ENCODE results near the gene HOXA9. TPM values are rescaled to one million over a fixed set of nuclear protein-coding genes. Genes with fewer than 3 reads are reported as not detected.

HOXA9 gene
- total RNA-seq, 2 experiments from 2014 or later = not detected

DNA sequence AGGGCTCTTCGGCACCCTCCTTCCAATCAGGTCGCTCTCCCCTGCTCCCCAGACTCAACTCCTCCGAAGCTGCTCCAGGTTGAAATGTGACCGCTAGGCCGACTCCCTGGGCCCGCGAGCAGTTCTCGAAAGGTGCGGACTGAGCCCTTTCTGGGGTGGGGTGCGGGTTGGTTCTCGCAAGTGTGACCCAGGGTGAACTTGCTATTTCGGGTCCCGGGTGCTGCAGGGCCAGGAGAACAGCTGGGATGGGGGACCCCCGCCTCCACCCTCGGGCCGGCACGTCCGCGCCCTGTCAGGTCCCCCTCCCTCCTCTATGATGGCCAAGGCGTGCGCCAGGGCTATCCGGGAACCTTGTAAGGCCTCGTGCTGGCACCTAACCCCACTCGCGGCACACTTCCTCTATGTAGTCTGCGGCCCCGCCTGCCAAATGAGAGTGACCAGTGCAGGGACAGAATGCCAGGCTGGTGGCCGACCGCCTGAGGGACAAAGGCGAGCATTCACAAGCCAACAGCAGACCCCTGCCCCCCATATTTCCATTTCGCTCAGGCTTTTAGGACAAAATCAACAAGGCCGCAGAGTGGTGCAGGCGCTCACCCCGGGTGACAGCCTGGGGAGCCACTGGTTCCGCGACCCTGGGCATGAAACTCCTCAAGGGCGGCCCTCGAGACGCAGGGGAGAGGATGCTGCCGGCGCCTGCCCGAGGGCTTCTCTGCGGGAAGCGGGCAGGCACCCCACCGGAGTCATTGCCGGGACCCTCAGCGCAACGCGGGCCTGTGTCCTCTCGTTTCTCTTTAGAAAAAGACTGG, 48.3 kb upstream of the HOXA9 start:
- ChIA-PET CTCF (ENCODE audit: unreplicated experiment) (no interaction called here), POLR2A (no interaction called here)
- no peak overlapping the region for H3K27ac ChIP-seq (ENCODE audit: low read depth, low read length, poor library complexity, severe bottlenecking)
- no peaks in the 10 kb centered on the region for H3K9me3 ChIP-seq (ENCODE audit: low read length)
- no peak overlapping the region for H2AFZ ChIP-seq (ENCODE audit: low read length)
- H3K36me3 ChIP-seq (ENCODE audit: insufficient read depth, low read length) = no peaks in the 10 kb centered on the region
- H3K4me1 ChIP-seq (ENCODE audit: insufficient read depth, low read length, poor library complexity, severe bottlenecking) = no peaks in the 10 kb centered on the region
- no peaks in the 10 kb centered on the region for H4K20me1 ChIP-seq (ENCODE audit: insufficient read depth, low read length)
- no TSS peak for BruUV-seq (replicated peaks)
- no peaks in the 10 kb centered on the region for H3K9me2 ChIP-seq (ENCODE audit: insufficient read depth, low read length)
- no peak overlapping the region for H3K4me3 ChIP-seq (ENCODE audit: low read depth, low read length, poor library complexity, severe bottlenecking)
- no peaks in the 10 kb centered on the region for H3K79me2 ChIP-seq (ENCODE audit: insufficient read depth, low read depth, low read length)
- no peak for DNase-seq (ENCODE audit: low spot score)
- intact Hi-C loops (cut with micrococcal nuclease; ENCODE audit: unreplicated experiment) = no loop called here
- H3K4me2 ChIP-seq (ENCODE audit: low read length) = no peak overlapping the region
- TF ChIP-seq, protein P1, sequence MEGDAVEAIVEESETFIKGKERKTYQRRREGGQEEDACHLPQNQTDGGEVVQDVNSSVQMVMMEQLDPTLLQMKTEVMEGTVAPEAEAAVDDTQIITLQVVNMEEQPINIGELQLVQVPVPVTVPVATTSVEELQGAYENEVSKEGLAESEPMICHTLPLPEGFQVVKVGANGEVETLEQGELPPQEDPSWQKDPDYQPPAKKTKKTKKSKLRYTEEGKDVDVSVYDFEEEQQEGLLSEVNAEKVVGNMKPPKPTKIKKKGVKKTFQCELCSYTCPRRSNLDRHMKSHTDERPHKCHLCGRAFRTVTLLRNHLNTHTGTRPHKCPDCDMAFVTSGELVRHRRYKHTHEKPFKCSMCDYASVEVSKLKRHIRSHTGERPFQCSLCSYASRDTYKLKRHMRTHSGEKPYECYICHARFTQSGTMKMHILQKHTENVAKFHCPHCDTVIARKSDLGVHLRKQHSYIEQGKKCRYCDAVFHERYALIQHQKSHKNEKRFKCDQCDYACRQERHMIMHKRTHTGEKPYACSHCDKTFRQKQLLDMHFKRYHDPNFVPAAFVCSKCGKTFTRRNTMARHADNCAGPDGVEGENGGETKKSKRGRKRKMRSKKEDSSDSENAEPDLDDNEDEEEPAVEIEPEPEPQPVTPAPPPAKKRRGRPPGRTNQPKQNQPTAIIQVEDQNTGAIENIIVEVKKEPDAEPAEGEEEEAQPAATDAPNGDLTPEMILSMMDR (conservative IDR thresholded peaks at IDR 0.05; ENCODE audit: low read length) = no peak
- TF ChIP-seq EZH2phosphoT487 (IDR thresholded peaks at IDR 0.05; ENCODE audit: borderline replicate concordance, low read depth, low read length) = no peak

DNA sequence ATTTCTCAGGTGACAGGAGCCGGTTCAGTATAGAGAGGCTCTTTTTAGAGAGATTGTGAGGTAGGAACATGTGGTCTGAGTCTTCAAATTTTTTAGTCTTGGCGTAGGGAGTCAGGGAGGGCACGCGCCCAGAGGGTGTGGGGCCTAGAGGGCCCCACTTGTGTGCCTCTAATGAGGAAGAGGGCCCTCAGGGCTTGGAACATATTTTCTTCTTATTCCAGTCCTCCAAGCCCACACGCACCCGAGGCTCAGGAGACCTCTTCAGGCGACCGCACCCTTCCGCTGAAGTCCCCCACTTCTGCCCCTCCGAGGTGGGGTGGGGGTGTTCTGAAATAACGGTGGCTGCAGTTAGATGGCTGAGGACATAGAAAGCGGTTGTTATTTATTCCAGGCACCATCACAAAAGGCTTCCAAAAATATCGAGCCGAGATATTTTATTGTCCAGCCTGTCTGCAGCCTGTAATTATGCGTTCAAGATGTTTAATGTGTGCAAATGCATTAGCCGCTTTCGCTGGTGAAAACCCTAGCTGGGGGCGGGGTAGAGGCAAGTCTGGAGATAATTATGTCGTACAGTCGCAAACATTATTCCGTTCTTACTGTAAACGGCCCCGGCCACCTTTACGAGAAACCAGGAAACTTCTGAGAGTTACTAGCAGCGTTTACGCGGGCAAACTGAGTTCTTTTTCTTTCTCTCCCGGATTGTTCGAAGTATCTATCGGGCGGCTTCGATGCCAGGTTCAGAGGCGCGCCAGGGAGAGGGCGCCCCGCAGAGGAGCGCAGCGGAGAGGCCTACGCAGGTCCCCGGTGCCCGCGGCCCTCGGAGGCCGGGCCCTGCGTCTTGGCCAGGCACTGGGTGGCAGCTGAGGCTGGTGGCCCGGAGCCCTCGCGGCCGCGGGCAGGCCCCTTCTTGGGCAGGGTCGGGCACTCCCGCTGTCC, 47.4 kb upstream of the HOXA9 start:
- BruUV-seq (replicated peaks) = no TSS peak
- no peaks in the 10 kb centered on the region for H3K9me2 ChIP-seq (ENCODE audit: insufficient read depth, low read length)
- H3K27ac ChIP-seq (ENCODE audit: low read depth, low read length, poor library complexity, severe bottlenecking) = no peak overlapping the region
- H3K36me3 ChIP-seq (ENCODE audit: insufficient read depth, low read length) = no peaks in the 10 kb centered on the region
- H3K4me2 ChIP-seq (ENCODE audit: low read length) = no peak overlapping the region
- no peak overlapping the region for H3K4me3 ChIP-seq (ENCODE audit: low read depth, low read length, poor library complexity, severe bottlenecking)
- no peak for DNase-seq (ENCODE audit: low spot score)
- no peaks in the 10 kb centered on the region for H3K9me3 ChIP-seq (ENCODE audit: low read length)
- no peaks in the 10 kb centered on the region for H3K79me2 ChIP-seq (ENCODE audit: insufficient read depth, low read depth, low read length)
- no peak overlapping the region for H2AFZ ChIP-seq (ENCODE audit: low read length)
- no peaks in the 10 kb centered on the region for H3K4me1 ChIP-seq (ENCODE audit: insufficient read depth, low read length, poor library complexity, severe bottlenecking)
- no peak for TF ChIP-seq EZH2phosphoT487 (IDR thresholded peaks at IDR 0.05; ENCODE audit: borderline replicate concordance, low read depth, low read length)
- TF ChIP-seq, protein P1 (conservative IDR thresholded peaks at IDR 0.05; ENCODE audit: low read length) = no peak
- ChIA-PET CTCF (ENCODE audit: unreplicated experiment) (no interaction called here), POLR2A (no interaction called here)
- intact Hi-C loops (cut with micrococcal nuclease; ENCODE audit: unreplicated experiment) = no loop called here
- no peaks in the 10 kb centered on the region for H4K20me1 ChIP-seq (ENCODE audit: insufficient read depth, low read length)

Data from OCI-LY7 (cell line).